Mucosa of stomach (tissue), 1 donor: ENCODE measurements around the gene CAMSAP3.
"Not testable (repeated sequence)": the region's sequence is repeated elsewhere in the genome, so short reads cannot be mapped to it uniquely, and the experiment has no call there.

Experiments
- H3K27me3 ChIP-seq: one replicate; pipeline ENCODE4 v1.7.0; 2013; ENCODE audit warnings: mild to moderate bottlenecking, low read length; ENCODE audit not compliant: control insufficient read depth, insufficient read depth
- H3K36me3 ChIP-seq: one replicate; pipeline ENCODE4 v1.7.0; 2013; ENCODE audit warnings: low read length; ENCODE audit not compliant: control insufficient read depth, insufficient read depth
- H3K4me1 ChIP-seq: one replicate; pipeline ENCODE4 v1.7.0; 2013; ENCODE audit warnings: mild to moderate bottlenecking, low read length; ENCODE audit not compliant: control insufficient read depth, insufficient read depth
- H3K4me3 ChIP-seq: one replicate; pipeline ENCODE4 v1.7.0; 2013; ENCODE audit warnings: low read length
- H3K9ac ChIP-seq: one replicate; pipeline ENCODE4 v1.7.0; 2013; ENCODE audit warnings: mild to moderate bottlenecking, low read length, moderate library complexity
- H3K9me3 ChIP-seq: one replicate; pipeline ENCODE4 v1.7.0; 2013; ENCODE audit warnings: mild to moderate bottlenecking, low read length, moderate library complexity; ENCODE audit not compliant: control insufficient read depth
- donor health status: Pancreatic carcinoma.

CAMSAP3 gene

DNA sequence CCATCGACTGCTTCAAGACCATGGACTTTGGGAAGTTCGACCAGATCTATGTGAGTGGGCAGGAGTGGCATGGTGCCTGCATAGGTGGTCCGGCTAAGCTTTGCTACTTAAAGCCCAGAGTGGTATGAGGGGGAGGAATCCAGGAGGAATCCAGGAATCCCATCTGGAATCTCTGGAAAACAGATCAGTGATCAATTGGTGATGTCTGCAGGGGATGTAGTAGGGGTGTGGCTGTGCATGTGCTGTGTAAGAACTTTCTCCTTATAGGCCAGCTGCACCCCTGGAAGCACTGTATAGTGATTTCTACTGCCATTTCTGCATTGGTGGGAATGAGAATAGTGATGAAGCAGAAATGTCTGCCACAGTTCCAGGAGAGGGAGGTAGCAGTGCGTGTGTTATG is 36.6 kb upstream of the CAMSAP3 start:
- Histone ChIP-seq H3K27me3 (no peaks in the 10 kb centered on the region), H3K9me3 (no peaks in the 10 kb centered on the region), H3K9ac (no peak overlapping the region), H3K4me1 (no peaks in the 10 kb centered on the region), H3K36me3 (no peaks in the 10 kb centered on the region), H3K4me3 (no peak overlapping the region)

DNA sequence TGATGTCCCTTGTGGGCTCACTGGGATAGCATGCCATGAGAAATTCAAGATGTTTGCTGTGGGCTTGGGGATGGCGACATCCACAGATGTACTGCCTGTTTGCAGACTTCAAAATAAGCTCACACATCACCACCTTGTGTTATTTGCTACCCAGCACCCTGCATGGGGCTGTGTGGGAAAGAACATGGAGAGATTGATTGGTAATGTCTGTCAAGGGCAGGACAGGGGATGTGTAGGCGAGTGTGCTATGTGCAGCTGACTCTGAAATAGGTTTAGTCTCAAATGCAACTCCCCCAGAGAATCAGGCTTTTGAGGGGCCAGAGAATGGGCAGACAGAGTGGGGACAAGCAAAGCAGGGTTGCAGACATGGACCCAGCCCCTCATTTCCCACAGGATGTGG is 35.4 kb upstream of the CAMSAP3 start:
- H3K27me3 ChIP-seq = no peaks in the 10 kb centered on the region
- H3K36me3 ChIP-seq = no peaks in the 10 kb centered on the region
- H3K9ac ChIP-seq = no peak overlapping the region
- no peaks in the 10 kb centered on the region for H3K9me3 ChIP-seq
- H3K4me3 ChIP-seq = no peak overlapping the region
- no peaks in the 10 kb centered on the region for H3K4me1 ChIP-seq

DNA sequence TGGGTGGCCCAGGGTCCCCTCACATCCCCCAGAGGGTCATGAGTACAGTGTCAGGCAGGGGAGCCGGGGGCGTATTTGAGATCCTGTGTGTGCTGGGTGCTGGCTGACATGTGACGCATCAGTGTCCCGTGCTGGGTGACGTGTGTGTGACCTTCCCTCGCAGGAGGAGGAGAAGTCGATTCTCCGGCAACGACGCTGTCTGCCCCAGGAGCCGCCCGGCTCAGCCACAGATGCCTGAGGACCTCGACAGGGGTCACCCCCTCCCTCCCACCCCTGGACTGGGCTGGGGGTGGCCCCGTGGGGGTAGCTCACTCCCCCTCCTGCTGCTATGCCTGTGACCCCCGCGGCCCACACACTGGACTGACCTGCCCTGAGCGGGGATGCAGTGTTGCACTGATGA is 34.3 kb upstream of the CAMSAP3 start:
- Histone ChIP-seq H3K9ac (no peak overlapping the region), H3K4me1 (no peaks in the 10 kb centered on the region), H3K4me3 (no peak overlapping the region), H3K9me3 (no peaks in the 10 kb centered on the region), H3K27me3 (no peaks in the 10 kb centered on the region), H3K36me3 (no peaks in the 10 kb centered on the region)

DNA sequence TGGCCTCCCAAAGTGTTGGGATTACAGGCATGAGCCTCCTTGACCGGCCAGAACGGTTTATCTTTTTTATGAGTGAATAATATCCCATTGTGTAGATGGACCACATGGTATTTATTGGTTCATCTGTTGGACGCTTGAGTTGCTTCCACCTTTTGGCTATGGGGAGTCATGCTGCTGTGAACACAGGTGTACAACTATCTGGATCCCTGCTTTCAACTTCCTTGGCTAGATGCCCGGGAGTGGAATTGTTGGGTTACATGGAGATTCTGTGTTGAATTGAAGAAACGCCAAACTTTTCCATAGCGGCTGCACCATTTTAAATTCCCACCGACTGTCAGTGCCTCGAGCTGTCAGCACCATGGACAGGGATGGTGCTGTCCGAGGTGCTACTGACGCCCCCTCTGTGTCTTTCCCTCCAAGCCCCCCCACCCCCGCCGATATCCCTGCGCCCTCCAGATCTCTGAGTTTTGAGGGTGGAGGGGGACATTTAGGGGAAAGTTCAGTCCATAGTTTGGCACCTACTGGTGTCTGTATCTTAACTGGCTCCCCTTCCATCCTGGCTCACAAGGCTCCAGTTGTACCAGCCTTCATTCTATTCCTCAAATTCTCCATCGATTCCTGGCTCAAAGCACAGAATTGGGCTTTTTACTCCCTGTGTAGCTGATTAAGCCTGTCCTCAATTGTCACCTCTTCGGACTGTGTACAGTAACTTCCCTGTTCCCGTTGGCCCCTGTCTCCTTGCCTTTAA is 32.8 kb upstream of the CAMSAP3 start:
- Histone ChIP-seq H3K4me1 (no peaks in the 10 kb centered on the region), H3K9ac (no peak overlapping the region), H3K36me3 (no peaks in the 10 kb centered on the region), H3K4me3 (no peak overlapping the region), H3K9me3 (no peaks in the 10 kb centered on the region), H3K27me3 (no peaks in the 10 kb centered on the region)

DNA sequence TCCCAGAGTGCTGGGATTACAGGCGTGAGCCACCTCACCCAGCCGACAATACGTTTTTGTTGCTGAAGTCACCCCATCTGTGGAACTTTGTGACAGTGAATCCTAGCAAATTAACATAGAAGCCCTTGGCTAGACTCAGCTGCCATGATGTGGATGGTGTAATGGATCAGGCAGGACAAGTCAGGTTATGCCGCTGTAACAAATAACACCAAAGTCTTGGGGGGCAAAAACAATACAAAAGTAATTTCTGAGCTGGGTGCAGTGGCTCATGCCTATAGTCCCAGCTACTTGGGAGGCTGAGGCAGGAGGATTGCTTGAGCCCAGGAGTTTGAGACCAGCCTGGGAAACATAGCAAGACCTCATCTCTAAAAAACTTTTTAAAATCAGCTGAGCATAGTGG is 30.8 kb upstream of the CAMSAP3 start:
- Histone ChIP-seq H3K36me3 (no peaks in the 10 kb centered on the region), H3K27me3 (no peaks in the 10 kb centered on the region), H3K9ac (no peak overlapping the region), H3K4me1 (no peaks in the 10 kb centered on the region), H3K9me3 (no peaks in the 10 kb centered on the region), H3K4me3 (no peak overlapping the region)

DNA sequence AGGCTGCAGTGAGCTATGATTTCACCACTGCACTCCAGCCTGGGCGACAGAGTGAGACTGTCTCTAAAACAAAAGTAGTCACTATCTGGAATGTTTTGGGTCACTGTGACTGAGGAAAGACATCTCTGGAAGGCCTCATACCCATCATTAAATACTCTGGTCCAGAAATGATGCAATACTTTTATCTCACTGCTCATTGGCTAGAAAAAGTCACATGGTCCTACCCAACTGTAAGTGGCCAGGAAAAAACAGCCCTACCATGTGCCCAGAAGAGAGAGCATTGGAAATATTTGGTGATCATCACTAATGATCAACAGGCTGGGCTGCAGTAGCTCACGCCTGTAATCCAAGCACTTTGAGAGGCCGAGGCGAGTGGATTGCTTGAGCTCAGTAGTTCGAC is 30.3 kb upstream of the CAMSAP3 start:
- H3K4me3 ChIP-seq = no peak overlapping the region
- H3K9ac ChIP-seq = no peak overlapping the region
- no peaks in the 10 kb centered on the region for H3K9me3 ChIP-seq
- H3K36me3 ChIP-seq = no peaks in the 10 kb centered on the region
- no peaks in the 10 kb centered on the region for H3K27me3 ChIP-seq
- no peaks in the 10 kb centered on the region for H3K4me1 ChIP-seq

DNA sequence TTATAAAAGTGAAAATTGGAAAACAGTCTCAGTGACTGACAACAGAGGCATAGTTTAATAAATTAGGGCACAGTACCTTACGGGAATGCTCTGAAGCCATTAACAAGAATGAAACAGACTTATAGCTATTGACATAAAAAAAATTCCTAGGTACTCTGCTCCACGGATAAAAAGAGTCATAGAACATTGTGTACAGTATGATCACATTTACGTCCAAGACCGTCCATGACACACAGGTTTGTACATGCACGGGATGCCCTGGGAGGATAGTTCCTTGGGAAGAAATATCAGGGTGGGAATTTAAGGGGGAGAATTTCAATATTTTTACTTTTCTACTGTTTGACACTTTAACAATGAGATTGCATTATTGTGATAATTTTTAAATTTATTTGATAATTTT is 24.9 kb upstream of the CAMSAP3 start:
- Histone ChIP-seq H3K4me1 (no peaks in the 10 kb centered on the region), H3K9ac (no peak overlapping the region), H3K27me3 (no peaks in the 10 kb centered on the region), H3K4me3 (no peak overlapping the region), H3K36me3 (no peaks in the 10 kb centered on the region), H3K9me3 (no peaks in the 10 kb centered on the region)

DNA sequence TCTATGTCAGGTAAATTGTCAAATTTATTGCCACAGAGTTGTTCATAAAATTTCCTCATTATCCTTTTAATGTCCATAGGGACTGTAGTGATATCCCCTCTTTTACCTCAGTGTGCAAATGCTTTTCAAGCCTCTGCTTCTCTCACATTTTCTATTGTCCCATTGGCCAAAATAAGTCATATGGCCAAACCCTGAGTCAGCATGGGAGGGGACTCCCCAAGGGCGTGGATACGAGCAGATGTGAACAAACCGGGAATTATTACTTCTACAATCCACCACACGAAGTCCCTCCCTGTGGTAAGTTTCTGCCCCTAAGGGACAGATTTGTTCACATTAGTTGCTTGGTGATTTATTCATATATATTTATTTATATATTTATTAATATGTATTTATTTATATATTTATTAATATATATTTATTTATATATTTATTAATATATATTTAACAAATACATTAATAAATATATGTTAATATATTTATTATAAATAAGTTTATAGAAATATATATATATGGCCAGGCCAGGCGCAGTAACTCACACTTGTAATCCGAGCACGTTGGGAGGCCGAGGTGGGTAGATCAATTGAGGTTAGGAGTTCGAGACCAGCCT is 20.1 kb upstream of the CAMSAP3 start:
- Histone ChIP-seq H3K9me3 (no peaks in the 10 kb centered on the region), H3K27me3 (no peaks in the 10 kb centered on the region), H3K9ac (no peak overlapping the region), H3K4me3 (no peak overlapping the region), H3K36me3 (no peaks in the 10 kb centered on the region), H3K4me1 (no peaks in the 10 kb centered on the region)

DNA sequence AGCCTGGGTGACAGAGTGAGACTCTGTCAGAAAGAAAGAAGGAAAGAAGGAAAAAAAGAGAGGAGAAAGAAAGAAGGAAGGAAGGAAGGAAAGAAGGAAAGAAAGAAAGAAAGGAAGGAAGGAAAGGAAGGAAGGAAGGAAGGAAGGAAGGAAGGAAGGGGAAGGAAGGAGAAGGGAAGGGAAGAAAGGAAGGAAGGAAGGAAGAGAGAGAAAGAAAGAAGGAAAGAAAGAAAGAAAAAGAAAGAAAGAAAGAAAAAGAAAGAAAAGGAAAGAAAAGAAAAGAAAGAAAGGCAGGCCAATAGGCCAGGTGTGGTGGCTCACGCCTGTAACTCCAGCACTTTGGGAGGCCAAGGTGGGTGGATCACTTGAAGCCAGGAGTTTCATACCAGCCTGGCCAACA is 18.2 kb upstream of the CAMSAP3 start:
- H3K4me3 ChIP-seq, H3K4me1 ChIP-seq, H3K9ac ChIP-seq, H3K36me3 ChIP-seq, H3K27me3 ChIP-seq, H3K9me3 ChIP-seq: not testable (repeated sequence)

DNA sequence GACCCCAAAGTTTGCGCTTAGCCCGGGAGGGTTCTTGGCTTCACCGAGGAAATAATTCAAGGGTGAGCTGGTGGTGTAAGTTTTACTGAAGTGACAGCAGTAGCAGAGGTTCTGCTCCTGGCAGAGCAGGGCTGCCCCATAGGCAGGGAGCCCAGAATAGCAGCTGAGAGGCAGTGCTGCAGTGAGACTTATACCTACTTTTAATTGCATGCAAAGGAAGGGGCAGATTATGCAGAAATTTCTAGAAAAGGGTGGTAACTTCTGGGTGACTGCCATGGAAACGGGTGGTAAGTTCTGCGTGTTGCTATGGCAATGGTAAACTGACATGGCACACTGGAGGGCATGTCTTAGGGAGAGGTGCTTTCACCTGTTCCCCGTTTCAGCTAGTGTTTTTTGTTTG is 17.5 kb upstream of the CAMSAP3 start:
- Histone ChIP-seq H3K27me3 (no peaks in the 10 kb centered on the region), H3K36me3 (no peaks in the 10 kb centered on the region), H3K9ac (no peak overlapping the region), H3K9me3 (no peaks in the 10 kb centered on the region), H3K4me1 (no peaks in the 10 kb centered on the region), H3K4me3 (no peak overlapping the region)

DNA sequence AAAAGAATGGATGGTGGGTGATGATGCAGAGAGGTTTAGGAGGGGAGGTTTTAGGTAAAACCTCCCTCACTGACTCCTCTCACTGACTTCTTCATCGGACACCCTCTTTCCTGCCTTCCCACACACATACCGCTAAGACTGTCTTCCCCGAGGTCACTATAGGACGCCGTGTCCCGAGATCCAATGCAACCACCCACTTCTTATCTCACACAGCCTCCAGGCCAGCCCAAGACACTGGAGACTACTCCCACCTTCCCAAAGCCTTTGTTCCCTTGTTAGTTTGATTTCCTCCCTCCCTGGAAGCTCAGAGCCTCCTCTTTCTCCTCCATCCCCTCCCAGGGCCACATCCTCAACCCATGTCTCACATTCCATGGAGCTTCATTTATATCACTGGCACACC is 16.5 kb upstream of the CAMSAP3 start:
- no peaks in the 10 kb centered on the region for H3K9me3 ChIP-seq
- no peaks in the 10 kb centered on the region for H3K4me1 ChIP-seq
- H3K27me3 ChIP-seq = no peaks in the 10 kb centered on the region
- H3K4me3 ChIP-seq = no peak overlapping the region
- no peak overlapping the region for H3K9ac ChIP-seq
- H3K36me3 ChIP-seq = no peaks in the 10 kb centered on the region

DNA sequence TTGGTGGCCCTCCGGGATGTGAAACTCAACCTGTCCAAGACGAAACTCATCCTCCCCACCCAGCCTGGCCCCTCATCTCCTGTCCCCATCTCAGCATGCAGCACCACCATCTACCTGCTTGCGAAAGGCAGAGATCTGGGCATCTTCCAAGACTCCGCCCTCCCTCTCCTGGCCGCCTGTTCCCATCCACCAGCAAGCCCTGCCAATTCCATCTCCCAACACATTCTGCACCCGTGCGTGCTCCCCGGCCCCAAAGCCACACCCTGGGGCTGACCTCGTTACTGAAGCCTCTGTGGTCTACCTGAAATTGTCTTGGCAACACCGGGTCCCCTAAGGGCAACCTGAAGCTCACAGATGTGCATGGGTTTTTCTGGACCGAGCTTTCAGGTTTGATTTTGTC is 13.2 kb upstream of the CAMSAP3 start:
- Histone ChIP-seq H3K36me3 (no peaks in the 10 kb centered on the region), H3K9me3 (no peaks in the 10 kb centered on the region), H3K27me3 (no peaks in the 10 kb centered on the region), H3K4me1 (no peaks in the 10 kb centered on the region), H3K4me3 (no peak overlapping the region), H3K9ac (no peak overlapping the region)

DNA sequence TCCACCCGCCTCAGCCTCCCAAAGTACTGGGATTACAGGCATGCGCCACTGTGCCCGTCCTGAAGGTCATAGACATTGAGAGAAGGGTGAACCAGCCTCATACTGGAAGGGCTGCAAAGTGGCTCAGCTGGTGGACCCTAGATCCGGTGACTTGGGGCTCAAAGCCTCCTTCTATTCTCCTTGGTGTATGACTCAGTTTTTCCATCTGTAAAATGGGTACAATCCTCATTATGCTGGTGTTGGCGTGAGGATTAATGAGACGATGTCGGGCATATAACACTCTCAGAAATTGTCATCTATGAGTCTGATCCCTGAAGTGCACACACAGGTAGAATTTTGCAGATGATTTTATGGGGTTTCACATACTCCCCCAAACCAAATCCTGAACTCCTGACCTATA is 5.8 kb upstream of the CAMSAP3 start:
- Histone ChIP-seq H3K4me3 (no peak overlapping the region), H3K9ac (no peak overlapping the region), H3K4me1 (peaks cover 10% of the 10 kb centered on the region), H3K27me3 (no peaks in the 10 kb centered on the region), H3K9me3 (no peaks in the 10 kb centered on the region), H3K36me3 (no peaks in the 10 kb centered on the region)
